HG03354 (cell line): ENCODE measurements around the gene PVRIG.
"Not testable (repeated sequence)": the region's sequence is repeated elsewhere in the genome, so short reads cannot be mapped to it uniquely, and the experiment has no call there.

ENCODE experiments used
- ATAC-seq: cut with Tn5 transposase; IDR thresholded peaks from one replicate; pipeline ENCODE4 v1.9.1; 2021; ENCODE audit warnings: mild to moderate bottlenecking; ENCODE audit not compliant: unreplicated experiment, poor library complexity, severe bottlenecking

Gene PVRIG

GRCh38 chr7:100222445-100223132, 2.8 kb downstream of the PVRIG start:
- no peak for ATAC-seq

- not testable (repeated sequence) for ATAC-seq
These were observed 3.7 kb downstream of the PVRIG start for GRCh38 chr7:100223376-100223927.

DNA sequence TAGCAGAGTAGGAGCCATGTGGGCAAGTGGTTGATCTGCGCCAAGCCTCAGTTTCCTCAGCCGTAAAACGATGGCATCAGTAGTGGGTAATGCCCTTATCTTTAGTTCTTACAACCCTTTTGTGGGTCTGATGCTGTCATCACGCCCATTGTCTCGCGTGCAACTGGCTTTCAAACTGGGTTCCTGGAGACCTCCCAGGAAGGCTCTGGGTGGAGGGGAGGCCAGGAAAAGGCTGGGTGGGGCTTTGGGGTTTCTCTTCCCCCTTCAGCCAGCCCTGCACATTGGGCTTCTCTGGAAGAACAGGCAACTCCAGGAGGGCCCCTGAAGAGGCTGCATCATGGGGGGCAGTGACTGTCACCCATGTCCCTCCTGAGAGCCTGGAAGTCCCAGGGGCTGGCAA, 5.1 kb downstream of the PVRIG start:
- ATAC-seq = not testable (repeated sequence)

- ATAC-seq = not testable (repeated sequence)
These were observed 15.0 kb downstream of the PVRIG start for GRCh38 chr7:100234660-100235317.

DNA sequence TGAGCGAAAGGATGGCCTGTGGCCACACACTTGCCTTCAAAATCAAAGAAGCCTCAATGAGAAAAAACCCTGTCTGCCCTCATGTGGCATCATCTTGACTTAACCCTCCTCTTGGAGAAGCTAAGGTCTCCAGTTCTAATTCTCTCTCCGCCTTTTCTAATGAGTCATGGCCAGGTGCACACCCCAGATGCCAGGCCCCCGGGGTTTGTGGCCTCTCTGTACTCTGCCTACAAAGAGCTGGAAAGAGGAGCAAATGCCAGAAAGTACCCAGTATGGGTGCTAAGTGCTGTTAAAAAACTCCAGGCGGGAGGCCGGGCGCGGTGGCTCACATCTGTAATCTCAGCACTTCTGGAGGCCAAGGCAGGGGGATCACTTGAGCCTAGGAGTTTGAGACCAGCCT, 20.2 kb downstream of the PVRIG start:
- ATAC-seq = not testable (repeated sequence)

DNA sequence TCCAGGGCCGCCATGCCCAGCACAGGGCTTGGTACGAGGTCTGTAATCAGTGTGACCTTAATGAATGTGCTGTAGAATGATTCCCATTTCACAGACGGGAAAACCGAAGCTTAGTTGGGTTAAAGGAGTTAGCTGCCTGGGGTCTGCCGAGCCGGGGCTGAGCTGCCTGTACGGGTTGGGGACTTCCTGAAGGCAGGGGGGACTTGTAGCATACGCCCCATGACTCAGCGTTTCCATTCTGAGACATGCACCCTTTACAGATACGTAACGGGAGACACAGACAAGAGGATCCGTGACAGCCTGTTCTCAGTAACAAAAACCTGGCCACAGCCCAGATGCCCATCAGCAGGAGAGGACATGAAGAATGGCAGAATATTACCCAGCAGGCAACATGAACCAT, 23.6 kb downstream of the PVRIG start:
- ATAC-seq = peak; percentile 62

DNA sequence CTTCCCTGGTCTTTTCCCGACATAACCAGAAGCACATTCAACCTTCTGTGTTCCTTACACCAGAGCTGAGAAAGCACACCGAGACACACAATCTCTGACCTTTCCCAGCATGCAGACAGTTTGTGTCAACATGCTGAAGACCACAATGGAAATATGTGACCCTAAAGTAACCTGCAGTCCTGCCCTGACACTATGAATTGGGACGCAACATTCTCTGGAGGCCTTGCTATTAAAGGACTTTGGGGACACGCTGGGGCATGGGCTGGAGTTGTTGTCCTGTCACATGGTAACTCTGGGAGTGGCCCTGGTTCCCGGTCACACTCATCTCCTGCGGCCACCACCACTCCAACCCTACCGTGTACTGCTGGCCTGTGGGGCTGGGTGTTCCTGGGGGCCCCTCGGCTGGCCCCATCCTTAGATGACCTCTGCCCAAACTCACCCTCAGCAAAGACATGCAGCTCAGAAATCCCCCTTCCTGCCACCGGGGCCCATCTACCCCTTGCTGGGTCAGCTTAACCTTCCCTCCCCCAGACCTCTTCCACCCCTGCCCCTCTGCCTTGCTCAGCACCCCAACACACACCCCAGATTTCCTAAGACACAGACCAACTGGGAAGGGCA, 25.3 kb downstream of the PVRIG start:
- ATAC-seq = not testable (repeated sequence)

GRCh38 chr7:100246121-100246864, 26.5 kb downstream of the PVRIG start:
- not testable (repeated sequence) for ATAC-seq

- not testable (repeated sequence) for ATAC-seq
These were observed 27.1 kb downstream of the PVRIG start for GRCh38 chr7:100246865-100247137.

GRCh38 chr7:100247152-100247757, 27.5 kb downstream of the PVRIG start:
- ATAC-seq = no peak

GRCh38 chr7:100248483-100248882, 28.7 kb downstream of the PVRIG start:
- ATAC-seq = no peak

DNA sequence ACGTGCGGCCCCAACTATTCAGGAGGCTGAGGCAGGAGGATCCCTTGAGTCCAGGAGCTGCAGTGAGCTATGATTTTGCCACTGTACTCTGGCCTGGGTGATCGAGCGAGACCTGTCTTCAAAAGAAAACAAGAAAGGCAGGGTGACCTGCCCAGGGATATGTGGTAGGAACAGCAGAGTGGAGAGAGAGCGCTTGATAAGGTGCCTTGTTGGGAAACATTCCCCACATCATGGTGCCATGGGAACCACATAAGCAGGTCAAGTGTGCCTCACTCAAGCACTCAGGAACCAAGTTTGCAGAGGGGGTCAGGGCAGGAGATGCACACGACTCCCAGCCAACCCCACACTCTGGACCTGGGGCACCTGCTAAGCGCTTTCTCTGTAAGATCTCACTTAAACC, 37.3 kb downstream of the PVRIG start:
- ATAC-seq = no peak

- not testable (repeated sequence) for ATAC-seq
These were observed 40.2 kb downstream of the PVRIG start for GRCh38 chr7:100259984-100260383.

GRCh38 chr7:100262896-100263295, 43.1 kb downstream of the PVRIG start:
- ATAC-seq = not testable (repeated sequence)

- ATAC-seq = not testable (repeated sequence)
These were observed 44.5 kb downstream of the PVRIG start for GRCh38 chr7:100264223-100264622.

- not testable (repeated sequence) for ATAC-seq
These were observed 45.0 kb downstream of the PVRIG start for GRCh38 chr7:100264669-100265165.

GRCh38 chr7:100265851-100266250, 46.1 kb downstream of the PVRIG start:
- not testable (repeated sequence) for ATAC-seq

DNA sequence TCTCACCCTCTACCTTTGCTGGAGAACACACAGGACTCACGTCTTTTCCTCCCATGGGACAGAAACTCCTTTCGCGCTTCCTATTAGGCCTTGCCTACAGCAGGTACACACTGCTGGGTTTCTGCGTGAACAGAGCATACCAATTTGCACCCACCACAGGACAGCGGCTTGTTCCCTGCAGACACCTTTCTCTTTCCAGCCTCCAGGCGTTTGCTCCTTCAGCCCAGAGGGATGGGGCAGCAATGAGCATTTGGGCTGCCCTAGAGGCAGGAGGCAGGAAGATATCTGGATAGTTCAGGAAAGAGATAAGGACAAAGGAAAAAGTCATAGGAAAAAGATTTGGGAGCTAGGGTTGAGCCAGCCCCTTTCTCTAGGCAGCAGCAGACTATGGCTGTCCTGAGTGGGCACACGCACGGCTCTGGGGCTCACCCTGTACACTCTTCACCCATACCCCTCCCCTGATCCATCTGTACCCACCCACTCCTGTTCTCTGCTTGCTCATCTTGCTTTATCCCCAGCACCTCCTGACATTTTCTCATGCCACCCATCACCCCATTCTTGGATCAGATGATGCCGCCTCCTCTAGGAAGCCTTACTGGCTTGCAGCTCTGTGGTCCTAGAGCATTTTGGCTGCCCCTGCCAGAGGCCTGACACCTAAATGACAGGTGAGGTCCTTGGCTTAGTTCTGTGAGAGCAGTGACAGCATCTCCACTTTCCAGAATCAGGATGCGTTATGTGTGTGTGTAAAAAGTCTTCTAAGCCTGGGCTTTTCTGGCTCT, 47.0 kb downstream of the PVRIG start:
- ATAC-seq = no peak

- no peak for ATAC-seq
These were observed 47.9 kb downstream of the PVRIG start for GRCh38 chr7:100267648-100268047.
